Measurements from ENCODE around the gene TPM2. TPM values are rescaled to one million over a fixed set of nuclear protein-coding genes. Genes with fewer than 3 reads are reported as not detected.

The TPM2 gene
- total and polyA plus RNA-seq, 8 donors: 145 to 261 (median 192) TPM

GRCh38 chr9:35682520-35683315, 7.0 kb downstream of the TPM2 start:
- no peak for TF ChIP-seq CTCF (IDR thresholded peaks at IDR 0.05)
- ATAC-seq: no peak
- intact Hi-C loops (cut with DNase I): no loop called here
- peaks cover 0 to 18% of the 10 kb centered on the region in 2 donors for H3K36me3 ChIP-seq
- no peaks in the 10 kb centered on the region for H3K27me3 ChIP-seq
- H3K27ac ChIP-seq: no peak overlapping the region
- no peak for DNase-seq
- no peaks in the 10 kb centered on the region for H3K9me3 ChIP-seq
- no peak overlapping the region for H3K4me3 ChIP-seq
- peaks cover 0 to 2% of the 10 kb centered on the region in 2 donors for H3K4me1 ChIP-seq

DNA sequence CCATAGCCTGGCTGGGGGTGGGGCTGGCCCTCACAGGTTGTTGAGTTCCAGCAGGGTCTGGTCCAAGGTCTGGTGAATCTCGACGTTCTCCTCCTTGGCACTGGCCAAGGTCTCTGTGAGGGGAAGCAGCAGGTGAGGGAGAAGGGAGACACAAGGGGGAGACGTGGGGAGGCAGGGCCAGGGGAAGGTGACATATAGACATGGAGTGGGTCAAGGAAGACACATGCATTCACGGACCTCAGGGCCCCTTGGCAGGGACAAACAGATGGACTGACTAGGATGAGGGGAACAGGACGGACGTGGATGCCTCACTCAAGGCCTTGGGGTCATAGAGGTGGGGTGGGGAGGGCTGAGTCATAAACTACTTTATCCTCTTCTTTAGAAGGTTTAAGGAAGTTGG, 7.7 kb downstream of the TPM2 start:
- intact Hi-C loops (cut with DNase I): no loop called here
- Histone ChIP-seq H3K4me3 (no peak overlapping the region), H3K36me3 (peaks cover 0 to 18% of the 10 kb centered on the region in 2 donors), H3K27ac (no peak overlapping the region), H3K4me1 (peaks cover 0 to 2% of the 10 kb centered on the region in 2 donors), H3K27me3 (peaks cover 0 to 3% of the 10 kb centered on the region in 2 donors), H3K9me3 (no peaks in the 10 kb centered on the region)
- no peak for ATAC-seq
- TF ChIP-seq CTCF (IDR thresholded peaks at IDR 0.05): no peak
- DNase-seq: no peak

- H3K4me3 ChIP-seq: no peak overlapping the region
- H3K4me1 ChIP-seq: peaks cover 0 to 2% of the 10 kb centered on the region in 2 donors
- no peak for TF ChIP-seq CTCF (IDR thresholded peaks at IDR 0.05)
- intact Hi-C loops (cut with DNase I): no loop called here
- H3K9me3 ChIP-seq: no peaks in the 10 kb centered on the region
- DNase-seq: no peak
- H3K27ac ChIP-seq: no peak overlapping the region
- H3K36me3 ChIP-seq: peaks cover 0 to 18% of the 10 kb centered on the region in 2 donors
- H3K27me3 ChIP-seq: peaks cover 4 to 7% of the 10 kb centered on the region in 2 donors
- no peak for ATAC-seq
Measured at GRCh38 chr9:35681341-35682002, 8.3 kb downstream of the TPM2 start.

- ATAC-seq (no peak), DNase-seq (no peak)
- intact Hi-C loops (cut with DNase I): no loop called here
- no peak overlapping the region for H3K4me3 ChIP-seq
- H3K4me1 ChIP-seq: peaks cover 6 to 12% of the 10 kb centered on the region in 2 donors
- peaks cover 9 to 17% of the 10 kb centered on the region in 2 donors for H3K27me3 ChIP-seq
- H3K36me3 ChIP-seq: peaks cover 0 to 17% of the 10 kb centered on the region in 2 donors
- TF ChIP-seq CTCF (IDR thresholded peaks at IDR 0.05): no peak
- H3K27ac ChIP-seq: no peak overlapping the region
- H3K9me3 ChIP-seq: no peaks in the 10 kb centered on the region
Measured at GRCh38 chr9:35680331-35681105, 9.2 kb downstream of the TPM2 start.

Data from left lung (tissue), 10 donors.